Mesodermal cell (in vitro differentiated cells): ENCODE results near the gene ULBP2.
"Not testable (repeated sequence)": the region's sequence is repeated elsewhere in the genome, so short reads cannot be mapped to it uniquely, and the experiment has no call there.

Experiments used
- H3K27ac ChIP-seq: 2 replicates; pipeline ENCODE4 v1.7.0; 2013; ENCODE audit warnings: mild to moderate bottlenecking, low read depth, low read length, moderate library complexity; ENCODE audit not compliant: severe bottlenecking
- H3K36me3 ChIP-seq: 2 replicates; pipeline ENCODE4 v1.7.1; 2013; ENCODE audit warnings: mild to moderate bottlenecking, low read length, moderate library complexity; ENCODE audit not compliant: control insufficient read depth, insufficient read depth
- H3K4me1 ChIP-seq: one replicate; pipeline ENCODE4 v1.7.1; 2013; ENCODE audit warnings: mild to moderate bottlenecking, low read length; ENCODE audit not compliant: insufficient read depth, control insufficient read depth, poor library complexity, severe bottlenecking
- H3K4me3 ChIP-seq: 2 replicates; pipeline ENCODE4 v1.7.0; 2013; ENCODE audit warnings: low read length, control low read depth, mild to moderate bottlenecking; ENCODE audit not compliant: insufficient read depth, poor library complexity, severe bottlenecking; ENCODE audit errors: extremely low read depth
- H3K9me3 ChIP-seq: 2 replicates; pipeline ENCODE4 v1.7.1; 2013; ENCODE audit warnings: mild to moderate bottlenecking, low read length, moderate library complexity; ENCODE audit not compliant: control insufficient read depth
- WGBS, 2 experiments: methylation state at CpG; one replicate each; pipeline ENCODE4 v1.1.5; 2013; ENCODE audit warnings: missing lambda C conversion rate in 2 of 2; ENCODE audit not compliant: insufficient coverage in 2 of 2; 5-methylcytosine and 5-hydroxymethylcytosine counted together

ULBP2 gene

GRCh38 chr6:149968909-149969308 is 27.1 kb downstream of the ULBP2 start:
- not testable (repeated sequence) for H3K9me3 ChIP-seq, H3K27ac ChIP-seq, H3K4me1 ChIP-seq, H3K36me3 ChIP-seq, H3K4me3 ChIP-seq
- 74 to 88% methylated on average over 2 of the region's 2 CpGs for WGBS, 2 experiments

DNA sequence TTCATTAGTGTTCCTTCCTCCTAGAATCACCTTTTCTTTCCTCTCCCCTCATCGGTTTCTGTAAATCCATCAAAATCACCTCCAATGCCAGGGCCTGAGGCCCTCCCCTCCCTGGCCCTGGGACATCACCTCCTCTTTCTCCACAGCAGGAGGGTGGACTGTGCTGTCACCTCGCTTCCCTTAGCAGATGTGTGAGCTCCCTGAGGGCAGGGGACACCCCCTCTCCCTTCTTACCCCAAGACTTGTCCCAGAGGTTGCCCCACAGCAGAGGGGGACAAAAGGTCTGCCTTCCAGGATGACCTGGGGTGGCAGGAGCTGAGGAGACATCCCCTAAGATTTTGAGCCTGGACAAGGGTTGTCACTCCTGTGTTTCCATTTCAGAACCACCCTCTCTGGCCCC is 27.8 kb downstream of the ULBP2 start:
- H3K4me3 ChIP-seq, result no peak overlapping the region
- 45 to 80% methylated on average over 1 to 2 of the region's 2 CpGs for WGBS, 2 experiments
- H3K27ac ChIP-seq, result no peak overlapping the region
- no peaks in the 10 kb centered on the region for H3K9me3 ChIP-seq
- H3K4me1 ChIP-seq, result no peaks in the 10 kb centered on the region
- no peaks in the 10 kb centered on the region for H3K36me3 ChIP-seq

DNA sequence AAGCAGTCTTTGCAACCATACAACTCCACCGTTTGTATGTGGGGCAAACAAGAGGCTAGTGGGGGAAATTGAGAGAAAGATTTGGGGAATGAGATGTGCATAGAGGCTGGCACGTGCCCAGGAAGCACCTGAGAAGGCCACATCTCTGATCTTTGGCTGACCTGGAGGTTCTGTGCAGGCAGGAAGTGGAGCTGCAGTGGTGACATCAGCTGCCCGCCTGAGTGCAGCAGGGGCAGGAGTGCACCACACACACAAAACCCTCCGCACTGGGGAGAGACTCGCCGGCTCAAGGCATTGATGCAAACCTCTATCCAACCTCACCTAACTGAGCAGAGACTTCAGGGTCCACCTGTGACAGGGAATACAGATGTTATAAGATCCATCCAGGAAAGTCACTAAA is 32.6 kb downstream of the ULBP2 start:
- not testable (repeated sequence) for H3K27ac ChIP-seq, H3K4me1 ChIP-seq, H3K9me3 ChIP-seq, H3K36me3 ChIP-seq, H3K4me3 ChIP-seq
- WGBS, 2 experiments, result 69 to 83% methylated on average over 5 to 6 of the region's 6 CpGs

DNA sequence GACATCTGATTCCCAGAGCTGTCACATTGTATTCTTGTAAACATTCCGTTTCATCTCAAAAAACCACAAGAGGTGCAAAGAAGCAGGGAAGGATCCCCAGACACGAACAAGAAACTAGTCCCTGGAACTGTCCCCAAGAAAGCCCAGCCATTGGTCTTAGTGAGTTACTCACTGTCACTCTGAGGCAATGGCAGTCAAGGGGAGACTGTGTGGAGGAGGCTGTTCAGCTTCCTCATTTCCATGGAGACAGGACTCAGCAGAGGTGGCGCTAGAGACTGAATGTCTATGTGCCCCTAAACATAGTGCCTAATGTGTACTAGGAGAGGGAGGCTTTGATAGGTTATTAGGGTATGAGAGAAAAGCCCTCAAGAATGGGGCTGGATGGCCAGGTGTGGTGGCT is 33.0 kb downstream of the ULBP2 start:
- Histone ChIP-seq H3K9me3 (no peaks in the 10 kb centered on the region), H3K27ac (no peak overlapping the region), H3K4me1 (no peaks in the 10 kb centered on the region), H3K4me3 (no peak overlapping the region), H3K36me3 (no peaks in the 10 kb centered on the region)
- WGBS, 2 experiments, result 56 to 57% methylated on average over 2 to 3 of the region's 3 CpGs

DNA sequence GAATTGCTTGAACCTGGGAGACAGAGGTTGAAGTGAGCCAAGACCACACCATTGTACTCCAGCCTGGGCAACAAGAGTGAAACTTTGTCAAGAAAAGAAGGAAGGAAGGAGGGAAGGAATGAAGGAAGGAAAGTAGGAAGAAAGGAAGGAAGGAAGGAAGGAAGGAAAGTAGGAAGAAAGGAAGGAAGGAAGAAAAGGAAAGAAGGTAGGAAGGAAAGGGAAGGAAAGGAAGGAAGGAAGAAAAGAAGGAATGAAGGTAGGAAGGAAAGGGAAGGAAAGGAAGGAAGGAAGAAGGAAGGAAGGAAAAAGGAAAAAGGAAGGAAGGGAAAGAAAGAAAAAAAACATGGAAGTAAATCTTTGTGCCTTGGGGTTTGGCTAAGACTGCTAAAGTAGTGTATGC is 33.6 kb downstream of the ULBP2 start:
- Histone ChIP-seq H3K4me1 (no peaks in the 10 kb centered on the region), H3K36me3 (no peaks in the 10 kb centered on the region), H3K27ac (no peak overlapping the region), H3K4me3 (no peak overlapping the region), H3K9me3 (no peaks in the 10 kb centered on the region)

- H3K36me3 ChIP-seq, result no peaks in the 10 kb centered on the region
- H3K27ac ChIP-seq, result no peak overlapping the region
- no peaks in the 10 kb centered on the region for H3K4me1 ChIP-seq
- WGBS, 2 experiments, result 51 to 63% methylated on average over 2 to 3 of the region's 4 CpGs
- no peak overlapping the region for H3K4me3 ChIP-seq
- H3K9me3 ChIP-seq, result no peaks in the 10 kb centered on the region
Observed at GRCh38 chr6:149977221-149977620, 35.4 kb downstream of the ULBP2 start.

- H3K27ac ChIP-seq, result no peak overlapping the region
- H3K9me3 ChIP-seq, result no peaks in the 10 kb centered on the region
- no peak overlapping the region for H3K4me3 ChIP-seq
- H3K36me3 ChIP-seq, result no peaks in the 10 kb centered on the region
- H3K4me1 ChIP-seq, result no peaks in the 10 kb centered on the region
Observed at GRCh38 chr6:149978610-149979009, 36.8 kb downstream of the ULBP2 start.

DNA sequence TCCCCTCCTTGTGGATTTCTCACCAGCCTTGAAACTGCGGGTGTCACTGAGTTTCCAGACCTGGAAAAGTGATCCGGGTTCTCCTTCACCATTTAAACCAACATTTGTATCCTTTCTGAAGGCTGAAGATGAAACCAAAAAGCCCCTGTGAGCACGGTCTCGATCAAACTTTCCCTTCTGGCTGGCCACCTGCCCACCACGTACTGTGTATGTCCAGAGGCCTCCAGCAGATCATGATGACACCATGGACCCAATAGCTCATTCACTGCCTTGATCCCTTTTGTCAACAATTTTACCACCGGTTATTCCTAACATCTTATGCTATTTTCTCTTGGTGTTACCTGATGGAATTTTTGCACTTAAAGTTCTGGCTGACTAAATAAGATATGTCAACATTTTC is 37.5 kb downstream of the ULBP2 start:
- H3K27ac ChIP-seq, result no peak overlapping the region
- no peaks in the 10 kb centered on the region for H3K36me3 ChIP-seq
- 76 to 79% methylated on average over 5 of the region's 6 CpGs for WGBS, 2 experiments
- H3K4me1 ChIP-seq, result no peaks in the 10 kb centered on the region
- H3K9me3 ChIP-seq, result no peaks in the 10 kb centered on the region
- H3K4me3 ChIP-seq, result no peak overlapping the region

GRCh38 chr6:149983145-149983544 is 41.3 kb downstream of the ULBP2 start:
- WGBS, 2 experiments, result 13% methylated on average over 3 of the region's 9 CpGs; no CpG with 5 or more reads in 1 of the 2 experiments
- H3K36me3 ChIP-seq, result no peaks in the 10 kb centered on the region
- no peak overlapping the region for H3K27ac ChIP-seq
- H3K4me1 ChIP-seq, result no peaks in the 10 kb centered on the region
- no peak overlapping the region for H3K4me3 ChIP-seq
- no peaks in the 10 kb centered on the region for H3K9me3 ChIP-seq

DNA sequence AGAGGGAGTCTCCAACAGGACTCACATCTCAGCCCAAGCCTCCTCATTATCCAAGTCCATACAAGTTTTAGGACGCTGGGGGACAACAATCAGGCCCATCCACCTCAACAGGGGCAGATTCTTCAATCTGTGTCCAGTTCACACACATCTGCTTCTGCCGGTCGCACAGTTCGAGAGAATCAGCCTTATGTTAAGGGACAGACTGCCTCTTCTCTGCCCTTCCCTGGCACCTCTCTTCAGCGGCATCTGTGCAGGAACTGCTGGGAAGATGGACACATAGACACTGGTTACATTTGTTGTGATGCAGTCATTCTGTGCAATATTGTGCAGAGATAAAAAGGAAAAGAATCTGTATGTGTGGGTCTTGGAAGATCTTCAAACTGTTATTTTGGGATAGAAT is 43.0 kb downstream of the ULBP2 start:
- Histone ChIP-seq H3K4me1 (no peaks in the 10 kb centered on the region), H3K9me3 (no peaks in the 10 kb centered on the region), H3K36me3 (no peaks in the 10 kb centered on the region), H3K4me3 (no peak overlapping the region), H3K27ac (no peak overlapping the region)
- 75 to 78% methylated on average over 2 to 5 of the region's 5 CpGs for WGBS, 2 experiments

- Histone ChIP-seq H3K4me3 (no peak overlapping the region), H3K9me3 (no peaks in the 10 kb centered on the region), H3K27ac (no peak overlapping the region), H3K36me3 (no peaks in the 10 kb centered on the region), H3K4me1 (no peaks in the 10 kb centered on the region)
- WGBS, 2 experiments, result 37 to 55% methylated on average over 3 to 4 of the region's 5 CpGs
Observed at GRCh38 chr6:149985481-149985937, 43.7 kb downstream of the ULBP2 start.

DNA sequence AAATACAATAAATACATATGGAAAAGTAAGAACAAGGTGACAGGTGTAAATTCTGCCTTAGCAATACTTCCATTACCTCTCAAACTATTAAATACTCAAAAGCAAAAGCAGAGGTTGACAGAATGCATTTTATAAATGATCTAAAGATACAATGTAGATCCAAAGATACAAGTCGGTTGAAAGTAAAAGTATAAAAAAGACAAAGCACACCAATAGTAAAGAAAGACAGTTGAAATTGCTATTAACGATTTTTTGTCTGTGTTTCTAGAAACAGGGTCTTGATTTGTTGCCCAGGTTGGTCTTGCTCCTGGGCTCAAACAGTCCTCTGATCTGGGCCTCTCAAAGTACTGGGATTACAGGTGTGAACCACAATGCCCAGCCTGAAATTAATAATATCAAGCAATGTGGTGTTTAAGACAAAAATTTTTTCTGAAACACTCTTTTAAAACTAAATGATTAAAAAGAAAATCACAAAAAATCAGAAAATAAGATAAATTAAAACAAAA is 45.8 kb downstream of the ULBP2 start:
- Histone ChIP-seq H3K4me1 (peaks cover 4% of the 10 kb centered on the region), H3K4me3 (no peak overlapping the region), H3K36me3 (no peaks in the 10 kb centered on the region), H3K9me3 (no peaks in the 10 kb centered on the region), H3K27ac (no peak overlapping the region)
- no CpG with 5 or more reads among the region's 2 CpGs for WGBS, 2 experiments
